Astrocyte (in vitro differentiated cells and primary cell): ENCODE data around the gene NDOR1. TPM values are rescaled to one million over a fixed set of nuclear protein-coding genes. Genes with fewer than 3 reads are reported as not detected.

ENCODE experiments used
- DNase-seq: peaks from one replicate; pipeline ENCODE4 v3.0.0-alpha.2; 2010; ENCODE audit warnings: low read depth
- FAIRE-seq: peaks from 2 replicates; lab custom pipeline; 2011; peaks lifted over from hg19 to GRCh38; lab: Jason Lieb, UNC
- H2AFZ ChIP-seq: 2 replicates; pipeline ENCODE4 v1.6.0; 2012; ENCODE audit warnings: low read depth, low read length, inconsistent platforms
- H3K27ac ChIP-seq: 2 replicates; pipeline ENCODE4 v1.5.1; 2011; ENCODE audit warnings: low read depth, low read length, inconsistent platforms
- H3K27me3 ChIP-seq: 2 replicates; pipeline ENCODE4 v1.6.0; 2011; ENCODE audit warnings: low read length, inconsistent platforms; ENCODE audit not compliant: insufficient read depth
- H3K36me3 ChIP-seq: 2 replicates; pipeline ENCODE4 v1.5.1; 2011; ENCODE audit warnings: low read length, inconsistent platforms; ENCODE audit not compliant: insufficient read depth
- H3K4me1 ChIP-seq: 2 replicates; pipeline ENCODE4 v1.5.1; 2011; ENCODE audit warnings: low read length, inconsistent platforms; ENCODE audit not compliant: insufficient read depth
- H3K4me2 ChIP-seq: 2 replicates; pipeline ENCODE4 v1.6.0; 2012; ENCODE audit warnings: low read length, inconsistent platforms
- H3K4me3 ChIP-seq: 2 replicates; pipeline ENCODE4 v1.5.1; 2011; ENCODE audit warnings: low read depth, mild to moderate bottlenecking, low read length, inconsistent platforms; ENCODE audit not compliant: insufficient read depth
- H3K79me2 ChIP-seq: 2 replicates; pipeline ENCODE4 v1.6.0; 2012; ENCODE audit warnings: mild to moderate bottlenecking, low read length, inconsistent platforms; ENCODE audit not compliant: insufficient read depth
- H3K9ac ChIP-seq: 2 replicates; pipeline ENCODE4 v1.6.0; 2012; ENCODE audit warnings: mild to moderate bottlenecking, low read length, inconsistent platforms
- H3K9me3 ChIP-seq: 2 replicates; pipeline ENCODE4 v1.5.1; 2012; ENCODE audit warnings: low read depth, mild to moderate bottlenecking, low read length, inconsistent platforms; ENCODE audit not compliant: insufficient read depth
- H4K20me1 ChIP-seq: 2 replicates; pipeline ENCODE4 v1.6.0; 2012; ENCODE audit warnings: low read length, inconsistent platforms; ENCODE audit not compliant: insufficient read depth
- H3K27ac Mint-ChIP-seq: one replicate; pipeline ENCODE4 v1.8.0; 2021; ENCODE audit warnings: mild to moderate bottlenecking, mixed read lengths; ENCODE audit not compliant: unreplicated experiment
- H3K27me3 Mint-ChIP-seq: one replicate; pipeline ENCODE4 v1.8.0; 2021; ENCODE audit warnings: low read depth, mixed read lengths; ENCODE audit not compliant: unreplicated experiment
- H3K36me3 Mint-ChIP-seq: one replicate; pipeline ENCODE4 v1.8.0; 2021; ENCODE audit warnings: low read depth, mixed read lengths; ENCODE audit not compliant: unreplicated experiment
- H3K4me1 Mint-ChIP-seq: one replicate; pipeline ENCODE4 v1.8.0; 2021; ENCODE audit warnings: low read depth, mixed read lengths; ENCODE audit not compliant: unreplicated experiment
- H3K4me3 Mint-ChIP-seq: one replicate; pipeline ENCODE4 v1.8.0; 2021; ENCODE audit warnings: mild to moderate bottlenecking, moderate library complexity, mixed read lengths; ENCODE audit not compliant: unreplicated experiment
- H3K9me3 Mint-ChIP-seq: one replicate; pipeline ENCODE4 v1.8.0; 2021; ENCODE audit warnings: mild to moderate bottlenecking, mixed read lengths; ENCODE audit not compliant: unreplicated experiment
- EZH2 ChIP-seq: IDR thresholded peaks from 2 replicates; pipeline ENCODE4 v1.6.1; 2012; ENCODE audit warnings: mild to moderate bottlenecking, low read length, inconsistent platforms; ENCODE audit not compliant: insufficient read depth
- total RNA-seq: library from RNA; stranded (reverse); gene quantifications from 2 replicates; pipeline ENCODE4 v1.2.1, GENCODE V29; 2021
- TF ChIP-seq, protein P1 (sequence below): IDR thresholded peaks from 2 replicates; pipeline ENCODE4 v1.5.1; 2011; ENCODE audit warnings: low read depth, mild to moderate bottlenecking, inconsistent platforms, low read length, moderate library complexity; ENCODE audit not compliant: insufficient read depth

The NDOR1 gene
- total RNA-seq, 1 donor from 2014 or later = 14.5 TPM

DNA sequence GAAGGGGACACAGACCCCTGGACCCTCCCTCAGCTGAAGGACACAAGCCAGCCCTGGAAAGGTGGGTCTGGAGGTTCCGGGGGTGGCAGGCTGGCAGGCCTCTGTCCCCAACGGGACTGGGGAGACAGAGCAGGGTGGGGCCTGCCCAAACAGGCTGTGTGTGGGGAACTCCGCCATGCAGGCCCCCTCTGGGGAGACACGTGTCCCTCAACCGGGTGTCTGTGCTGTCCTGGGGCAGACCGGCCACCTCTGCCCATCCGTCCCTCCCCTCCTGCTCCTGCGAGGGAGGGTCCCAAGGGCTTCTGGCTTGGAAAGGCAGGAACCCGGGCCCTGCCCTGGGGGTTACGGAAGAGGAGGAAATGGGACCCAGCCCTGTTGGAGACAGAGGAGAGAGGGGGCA is 26.6 kb downstream of the NDOR1 start:
- H3K4me2 ChIP-seq = no peak overlapping the region

DNA sequence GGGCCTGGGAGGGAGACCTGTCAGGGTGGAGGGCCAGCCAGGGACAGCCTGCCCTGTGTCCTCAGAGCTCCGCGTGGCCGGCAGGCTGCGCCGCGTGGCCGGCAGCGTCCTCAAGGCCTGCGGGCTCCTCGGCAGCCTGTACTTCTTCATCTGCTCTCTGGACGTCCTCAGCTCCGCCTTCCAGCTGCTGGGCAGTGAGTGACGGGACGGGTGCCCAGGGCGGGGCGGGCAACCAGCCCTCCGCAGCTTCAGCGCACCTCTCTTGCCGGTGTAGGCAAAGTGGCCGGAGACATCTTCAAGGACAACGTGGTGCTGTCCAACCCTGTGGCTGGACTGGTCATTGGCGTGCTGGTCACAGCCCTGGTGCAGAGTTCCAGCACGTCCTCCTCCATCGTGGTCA is 27.0 kb downstream of the NDOR1 start:
- Mint-ChIP-seq H3K4me1 (no peaks in the 10 kb centered on the region), H3K9me3 (no peaks in the 10 kb centered on the region), H3K27ac (no peak overlapping the region), H3K36me3 (no peaks in the 10 kb centered on the region), H3K4me3 (no peak overlapping the region), H3K27me3 (no peaks in the 10 kb centered on the region)
- Histone ChIP-seq H4K20me1 (peaks cover 8% of the 10 kb centered on the region), H3K4me2 (no peak overlapping the region), H3K9me3 (no peaks in the 10 kb centered on the region), H3K27ac (no peak overlapping the region), H3K79me2 (no peaks in the 10 kb centered on the region), H3K27me3 (no peaks in the 10 kb centered on the region), H3K4me3 (no peak overlapping the region), H3K4me1 (peaks cover 2% of the 10 kb centered on the region), H2AFZ (no peak overlapping the region), H3K36me3 (no peaks in the 10 kb centered on the region), H3K9ac (no peak overlapping the region)
- TF ChIP-seq, protein P1, sequence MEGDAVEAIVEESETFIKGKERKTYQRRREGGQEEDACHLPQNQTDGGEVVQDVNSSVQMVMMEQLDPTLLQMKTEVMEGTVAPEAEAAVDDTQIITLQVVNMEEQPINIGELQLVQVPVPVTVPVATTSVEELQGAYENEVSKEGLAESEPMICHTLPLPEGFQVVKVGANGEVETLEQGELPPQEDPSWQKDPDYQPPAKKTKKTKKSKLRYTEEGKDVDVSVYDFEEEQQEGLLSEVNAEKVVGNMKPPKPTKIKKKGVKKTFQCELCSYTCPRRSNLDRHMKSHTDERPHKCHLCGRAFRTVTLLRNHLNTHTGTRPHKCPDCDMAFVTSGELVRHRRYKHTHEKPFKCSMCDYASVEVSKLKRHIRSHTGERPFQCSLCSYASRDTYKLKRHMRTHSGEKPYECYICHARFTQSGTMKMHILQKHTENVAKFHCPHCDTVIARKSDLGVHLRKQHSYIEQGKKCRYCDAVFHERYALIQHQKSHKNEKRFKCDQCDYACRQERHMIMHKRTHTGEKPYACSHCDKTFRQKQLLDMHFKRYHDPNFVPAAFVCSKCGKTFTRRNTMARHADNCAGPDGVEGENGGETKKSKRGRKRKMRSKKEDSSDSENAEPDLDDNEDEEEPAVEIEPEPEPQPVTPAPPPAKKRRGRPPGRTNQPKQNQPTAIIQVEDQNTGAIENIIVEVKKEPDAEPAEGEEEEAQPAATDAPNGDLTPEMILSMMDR = no peak
- TF ChIP-seq EZH2 = no peak
- DNase-seq (no peak), FAIRE-seq (no peak)

More for the DNA sequence above, 26.6 kb downstream of the NDOR1 start:
- peaks cover 6% of the 10 kb centered on the region for H3K4me1 ChIP-seq
- no peak for FAIRE-seq
- Mint-ChIP-seq H3K4me3 (no peak overlapping the region), H3K36me3 (no peaks in the 10 kb centered on the region), H3K27ac (no peak overlapping the region), H3K4me1 (no peaks in the 10 kb centered on the region), H3K9me3 (no peaks in the 10 kb centered on the region), H3K27me3 (no peaks in the 10 kb centered on the region)
- peaks cover 4% of the 10 kb centered on the region for H4K20me1 ChIP-seq
- H2AFZ ChIP-seq = no peak overlapping the region
- no peaks in the 10 kb centered on the region for H3K27me3 ChIP-seq
- TF ChIP-seq EZH2 = no peak
- TF ChIP-seq, protein P1 = no peak
- H3K36me3 ChIP-seq = no peaks in the 10 kb centered on the region
- no peaks in the 10 kb centered on the region for H3K79me2 ChIP-seq
- no peaks in the 10 kb centered on the region for H3K9me3 ChIP-seq
- no peak overlapping the region for H3K4me3 ChIP-seq
- H3K27ac ChIP-seq = no peak overlapping the region
- no peak overlapping the region for H3K9ac ChIP-seq
- DNase-seq = no peak

DNA sequence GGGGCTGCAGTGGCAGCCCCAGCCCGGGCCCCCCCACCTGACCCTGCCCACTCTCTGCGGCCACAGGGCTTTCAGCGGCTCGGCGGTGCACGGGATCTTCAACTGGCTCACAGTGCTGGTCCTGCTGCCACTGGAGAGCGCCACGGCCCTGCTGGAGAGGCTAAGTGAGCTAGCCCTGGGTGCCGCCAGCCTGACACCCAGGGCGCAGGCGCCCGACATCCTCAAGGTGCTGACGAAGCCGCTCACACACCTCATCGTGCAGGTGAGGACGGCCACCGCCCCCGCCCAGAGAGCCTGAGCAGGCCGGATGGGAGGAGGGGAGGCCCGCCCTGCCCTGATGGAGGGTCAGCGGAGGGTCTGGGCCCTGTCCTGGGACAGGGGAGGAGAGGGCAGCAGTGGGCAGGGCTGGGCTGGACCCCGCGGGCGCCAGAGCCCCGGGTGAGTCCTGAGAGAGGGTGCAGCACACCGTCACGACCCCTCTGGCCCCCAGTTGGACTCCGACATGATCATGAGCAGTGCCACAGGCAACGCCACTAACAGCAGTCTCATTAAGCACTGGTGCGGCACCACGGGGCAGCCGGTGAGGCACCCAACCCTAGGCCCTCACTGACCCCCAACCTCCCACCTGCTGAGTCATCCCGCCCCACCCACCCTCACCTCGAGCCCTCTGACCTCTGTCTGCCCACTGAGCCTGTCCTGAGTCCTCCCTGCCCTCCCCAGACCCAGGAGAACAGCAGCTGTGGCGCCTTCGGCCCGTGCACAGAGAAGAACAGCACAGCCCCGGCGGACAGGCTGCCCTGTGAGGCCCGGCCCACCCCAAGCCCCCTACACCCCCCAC is 27.9 kb downstream of the NDOR1 start:
- no peak overlapping the region for H3K27ac Mint-ChIP-seq
- peaks cover 1% of the 10 kb centered on the region for H3K4me1 Mint-ChIP-seq
- no peak for FAIRE-seq

More for the DNA sequence above, 27.9 kb downstream of the NDOR1 start:
- no peak overlapping the region for H3K27ac ChIP-seq
- no peak for TF ChIP-seq EZH2
- TF ChIP-seq, protein P1 = no peak
- H3K36me3 ChIP-seq = no peaks in the 10 kb centered on the region
- peaks cover 17% of the 10 kb centered on the region for H4K20me1 ChIP-seq
- H3K4me1 ChIP-seq = no peaks in the 10 kb centered on the region
- H3K27me3 ChIP-seq = no peaks in the 10 kb centered on the region
- no peak overlapping the region for H3K4me3 Mint-ChIP-seq
- H3K36me3 Mint-ChIP-seq = no peaks in the 10 kb centered on the region
- no peak overlapping the region for H3K4me3 ChIP-seq
- no peak for DNase-seq
- H3K79me2 ChIP-seq = peaks cover 6% of the 10 kb centered on the region
- no peak overlapping the region for H2AFZ ChIP-seq
- no peaks in the 10 kb centered on the region for H3K27me3 Mint-ChIP-seq
- no peak overlapping the region for H3K4me2 ChIP-seq
- H3K9ac ChIP-seq = no peak overlapping the region
- no peaks in the 10 kb centered on the region for H3K9me3 Mint-ChIP-seq
- H3K9me3 ChIP-seq = no peaks in the 10 kb centered on the region
